ENCODE data around the gene PLEKHG4B. TPM values are rescaled to one million over a fixed set of nuclear protein-coding genes. Genes with fewer than 3 reads are reported as not detected.
"Not testable (repeated sequence)": the region's sequence is repeated elsewhere in the genome, so short reads cannot be mapped to it uniquely, and the experiment has no call there.

PLEKHG4B gene
- total and polyA plus RNA-seq, 2 of the 8 experiments (the other 6 are each of a cell fraction or from before 2014, with no cell fraction given) = 31.1 to 43.6 TPM

DNA sequence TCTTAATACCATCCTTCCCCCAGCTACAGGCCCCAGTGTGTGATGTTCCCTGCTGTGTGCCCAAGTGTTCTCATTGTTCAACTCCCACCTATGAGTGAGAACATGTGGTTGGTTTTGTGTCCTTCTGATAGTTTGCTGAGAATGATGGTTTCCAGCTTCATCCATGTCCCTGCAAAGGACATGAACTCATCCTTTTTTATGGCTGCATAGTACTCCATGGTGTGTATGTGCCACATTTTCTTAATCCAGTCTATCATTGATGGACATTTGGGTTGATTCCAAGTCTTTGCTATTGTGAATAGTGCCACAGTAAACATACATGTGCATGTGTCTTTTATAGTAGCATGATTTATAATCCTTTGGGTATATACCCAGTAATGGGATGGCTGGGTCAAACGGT lies 31.7 kb upstream of the PLEKHG4B start:
- H3K9ac ChIP-seq (replicated peaks in 1 of 4; ENCODE audit: extremely low read depth in 1 of 4, low read depth in 3 of 4, low read length in 3 of 4) = not testable (repeated sequence)
- WGBS, 2 experiments (ENCODE audit: extremely low coverage in 1 of 2, insufficient coverage in 1 of 2, insufficient read length in 1 of 2, insufficient replicate concordance in 2 of 2, low coverage in 1 of 2, low lambda C conversion rate in 2 of 2, missing lambda C conversion rate in 1 of 2) = 90% methylated on average over 1 of the region's 1 CpG; no CpG with 5 or more reads in 1 of the 2 experiments

More for the DNA sequence above, 31.7 kb upstream of the PLEKHG4B start:
- H3K9me3 ChIP-seq (ENCODE audit: insufficient read depth in 2 of 2, low read depth in 1 of 2, low read length in 1 of 2); H3K27ac ChIP-seq (ENCODE audit: low read depth, low read length); POLR2A ChIA-PET (ENCODE audit: partially characterized antibody); H3K23me2 ChIP-seq (ENCODE audit: low read depth, low read length); DNase-seq (ENCODE audit: low read depth in 1 of 2, low spot score in 2 of 2); FAIRE-seq; H2BK20ac ChIP-seq (ENCODE audit: low read length); H3K14ac ChIP-seq (ENCODE audit: insufficient read length); H2AK5ac ChIP-seq (ENCODE audit: low read depth, low read length); H4K5ac ChIP-seq (ENCODE audit: insufficient read length, low read depth, low read length); H3K4me1 ChIP-seq (replicated peaks in 1 of 4; ENCODE audit: control insufficient read depth in 3 of 4, insufficient read depth in 4 of 4, low read length in 3 of 4); H2BK12ac ChIP-seq (ENCODE audit: low read depth, low read length); H3K4me3 ChIP-seq (ENCODE audit: extremely low read depth in 1 of 4, insufficient read depth in 2 of 4, low read depth in 3 of 4, low read length in 4 of 4); H2AFZ ChIP-seq (ENCODE audit: low read length); H4K8ac ChIP-seq (ENCODE audit: extremely low read depth, insufficient read depth, low read length); CTCF ChIA-PET (ENCODE audit: partially characterized antibody); H3K18ac ChIP-seq (ENCODE audit: extremely low read depth, low read length); H4K20me1 ChIP-seq (replicated peaks in 1 of 2; ENCODE audit: control insufficient read depth in 1 of 2, insufficient read depth in 2 of 2, low read length in 2 of 2); H3K4me2 ChIP-seq (ENCODE audit: insufficient read depth in 1 of 2, low read depth in 2 of 2, low read length in 2 of 2); H3K79me1 ChIP-seq (ENCODE audit: low read depth, low read length); H3K79me2 ChIP-seq (ENCODE audit: control insufficient read depth in 1 of 2, insufficient read depth in 2 of 2, low read length in 2 of 2); H2BK120ac ChIP-seq (replicated peaks; ENCODE audit: low read depth, low read length); H3K4ac ChIP-seq (replicated peaks; ENCODE audit: insufficient read length, low read depth, low read length); H3K27me3 ChIP-seq (replicated peaks in 1 of 4; ENCODE audit: control insufficient read depth in 3 of 4, extremely low read depth in 1 of 4, insufficient read depth in 3 of 4, low read length in 3 of 4); H2BK15ac ChIP-seq (ENCODE audit: low read length); H3K36me3 ChIP-seq (ENCODE audit: control insufficient read depth in 2 of 4, insufficient read depth in 4 of 4, low read length in 3 of 4); H3K23ac ChIP-seq (ENCODE audit: insufficient read length); H4K91ac ChIP-seq (replicated peaks; ENCODE audit: insufficient read length, low read length); H2BK5ac ChIP-seq (ENCODE audit: low read depth, low read length); H3K56ac ChIP-seq (replicated peaks; ENCODE audit: insufficient read length, low read depth, low read length): not testable (repeated sequence)
